GM12878 (cell line): ENCODE measurements around the gene STAT3. TPM values are rescaled to one million over a fixed set of nuclear protein-coding genes. Genes with fewer than 3 reads are reported as not detected.

Experiments
- ATAC-seq: fragments of 200-7000 bp; cut with Tn5 transposase; 3 replicates; pipeline ENCODE4 v1.9.1; 2020; ENCODE audit warnings: mild to moderate bottlenecking, moderate library complexity
- BruUV-seq: library from RNA; stranded (reverse); fragments of 400-500 nt; replicated peaks from 2 replicates; lab custom pipeline; 2021; lab: Mats Ljungman, UMichigan
- CTCF ChIA-PET: fragments of 300-600 bp; sonication (Branson Sonifier 250); formaldehyde crosslinking; extraction: SDS; loops from one replicate; lab custom pipeline; 2021; ENCODE audit warnings: inconsistent platforms; lab: Yijun Ruan, JAX
- POLR2A ChIA-PET: fragments of 350-600 bp; formaldehyde crosslinking; extraction: SDS; loops from one replicate; lab custom pipeline; 2021; ENCODE audit warnings: inconsistent platforms; lab: Charles Lee
- RAD21 ChIA-PET: fragments of 300-600 bp; sonication (Branson Sonifier 250); formaldehyde crosslinking; loops from one replicate; lab custom pipeline; 2023; ENCODE audit warnings: antibody characterized with exemption; ENCODE audit not compliant: unreplicated experiment; lab: Charles Lee
- SMC1A ChIA-PET: fragments of 300-600 bp; sonication (Branson Sonifier 250); formaldehyde crosslinking; loops from one replicate; lab custom pipeline; 2023; ENCODE audit not compliant: unreplicated experiment, uncharacterized antibody; lab: Charles Lee
- DNase-seq: peaks from one replicate; pipeline ENCODE4 v3.0.0-alpha.2; 2011; ENCODE audit warnings: low read depth, low spot score
- FAIRE-seq: peaks from 3 replicates; lab custom pipeline; 2011; peaks lifted over from hg19 to GRCh38; lab: Jason Lieb, UNC
- H2AFZ ChIP-seq: 2 replicates; pipeline ENCODE4 v1.6.0; 2011; ENCODE audit warnings: low read depth, low read length, control low read depth; ENCODE audit not compliant: control insufficient read depth
- H3K27ac ChIP-seq: 2 replicates; pipeline ENCODE4 v1.5.1; 2011; ENCODE audit warnings: control low read depth; ENCODE audit not compliant: control insufficient read depth, insufficient read depth
- H3K27me3 ChIP-seq, 2 experiments: replicated peaks in 1 of 2; 2 replicates each; pipeline versions ENCODE4 v1.6.0 to v1.6.1; 2011; ENCODE audit warnings: low read length in 1 of 2; ENCODE audit not compliant: control insufficient read depth in 2 of 2, insufficient read depth in 2 of 2
- H3K36me3 ChIP-seq, 2 experiments: 2 replicates each; pipeline ENCODE4 v1.5.1; 2011; ENCODE audit warnings: low read length in 1 of 2; ENCODE audit not compliant: control insufficient read depth in 2 of 2, insufficient read depth in 2 of 2
- H3K4me1 ChIP-seq: 2 replicates; pipeline ENCODE4 v1.6.1; 2011; ENCODE audit warnings: mild to moderate bottlenecking, low read length, moderate library complexity, mixed read lengths; ENCODE audit not compliant: control insufficient read depth, insufficient read depth
- H3K4me2 ChIP-seq: 2 replicates; pipeline ENCODE4 v1.6.0; 2011; ENCODE audit warnings: control low read depth; ENCODE audit not compliant: control insufficient read depth, insufficient read depth
- H3K4me3 ChIP-seq: fragments of 200-600 bp; sonication (generic); 2 replicates; pipeline ENCODE4 v1.5.1; 2016
- H3K79me2 ChIP-seq: 2 replicates; pipeline ENCODE4 v1.6.0; 2011; ENCODE audit warnings: low read length; ENCODE audit not compliant: control insufficient read depth, insufficient read depth
- H3K9ac ChIP-seq: 2 replicates; pipeline ENCODE4 v1.8.0; 2011; ENCODE audit warnings: low read length, control low read depth, mixed read lengths; ENCODE audit not compliant: control insufficient read depth, insufficient read depth
- H3K9me3 ChIP-seq: replicated peaks from 3 replicates; pipeline ENCODE4 v1.5.1; 2011; ENCODE audit warnings: mild to moderate bottlenecking, low read length; ENCODE audit not compliant: control insufficient read depth, insufficient read depth
- H4K20me1 ChIP-seq: 2 replicates; pipeline ENCODE4 v1.6.0; 2011; ENCODE audit not compliant: control insufficient read depth, insufficient read depth
- KAT2A ChIP-seq: conservative IDR thresholded peaks from 2 replicates; pipeline ENCODE4 v1.6.1; 2011; ENCODE audit warnings: low read depth, low read length; ENCODE audit not compliant: control insufficient read depth
- PRDM15 ChIP-seq: fragments of 450-650 bp; formaldehyde crosslinking; IDR thresholded peaks from 2 replicates; pipeline ENCODE4 v1.4.0; 2020; ENCODE audit warnings: mild to moderate bottlenecking, moderate library complexity
- SMC3 ChIP-seq: IDR thresholded peaks from 2 replicates; pipeline ENCODE4 v1.6.1; 2011; ENCODE audit warnings: low read length, improper control_type of control experiment, borderline replicate concordance
- SPI1 ChIP-seq: IDR thresholded peaks from 2 replicates; pipeline ENCODE4 v1.6.1; 2011; ENCODE audit warnings: low read depth, mild to moderate bottlenecking, low read length, moderate library complexity, borderline replicate concordance; ENCODE audit not compliant: insufficient read depth
- SREBF2 ChIP-seq: IDR thresholded peaks from 2 replicates; pipeline ENCODE4 v1.6.1; 2012; ENCODE audit warnings: mild to moderate bottlenecking, low read length
- WGBS: methylation state at CpG from one replicate; pipeline ENCODE4 v1.1.6; 2016; ENCODE audit warnings: low lambda C conversion rate; ENCODE audit not compliant: insufficient replicate concordance, insufficient coverage; ENCODE audit errors: missing lambda C conversion rate; 5-methylcytosine and 5-hydroxymethylcytosine counted together
- in situ Hi-C: fragments of 300-500 bp; cut with MboI; formaldehyde crosslinking; loops from 9 replicates; pipeline ENCODE4 v1.14.3; 2018; ENCODE audit warnings: mixed read lengths
- intact Hi-C: fragments of 100-400 bp; cut with micrococcal nuclease; formaldehyde crosslinking; loops from one replicate; pipeline ENCODE4 v1.14.2; 2022; ENCODE audit not compliant: unreplicated experiment
- polyA plus RNA-seq, 11 experiments: library from polyadenylated mRNA; depleted of rRNA in 4 of 11; unstranded in 6 of 11; stranded (reverse) in 5 of 11; fragments of >200 nt; fragmentation: Nextera tagmentation in 4 of 11; fragmentation: Illumina TruSeq in 1 of 11; extraction: Ambion mirVana in 4 of 11; extraction: Trizol in 1 of 11; gene quantifications; 1 replicate in 1 of 11; 2 replicates in 10 of 11; pipeline versions ENCODE4 v1.2.1 to v1.2.3, GENCODE V29; 2011 to 2016; ENCODE audit warnings: inconsistent platforms in 2 of 11, missing spikeins in 2 of 11, low read depth in 1 of 11
- total RNA-seq, 4 experiments: library from RNA; depleted of rRNA in 3 of 4; stranded (reverse); fragments of >200 nt in 3 of 4; fragmentation: Illumina TruSeq in 1 of 4; extraction: Trizol in 1 of 4; gene quantifications; 2 replicates each; pipeline versions ENCODE4 v1.2.1 to v1.2.3, GENCODE V29; 2013 to 2021

Gene STAT3
- total and polyA plus RNA-seq, 10 of the 15 experiments (the other 5 are each of a cell fraction or from before 2014, with no cell fraction given) = 18.4 to 96.4 (median 60.9) TPM

- Histone ChIP-seq H3K9ac (no peak overlapping the region), H3K27me3 (no peaks in the 10 kb centered on the region), H3K27ac (no peak overlapping the region), H3K4me2 (no peak overlapping the region), H4K20me1 (no peaks in the 10 kb centered on the region), H2AFZ (no peak overlapping the region), H3K4me1 (no peaks in the 10 kb centered on the region), H3K79me2 (no peaks in the 10 kb centered on the region), H3K36me3 (no peaks in the 10 kb centered on the region), H3K9me3 (no peaks in the 10 kb centered on the region), H3K4me3 (no peak overlapping the region)
- no peak for ATAC-seq
- WGBS = 79% methylated on average over 6 of the region's 6 CpGs
- POLR2A ChIA-PET = interaction anchor here (0.5 to 1.1 kb wide), 3 partner anchors 20 to 58 kb away, joined by 3 to 5 read pairs (median 5); no protein-coding TSS in a partner anchor
- CTCF ChIA-PET = interaction anchor here (0.9 to 16.2 kb wide), 8 partner anchors 11 to 437 kb away, joined by 3 to 732 read pairs (median 4); partner anchors contain the start of gene STAT3
- in situ Hi-C loops (loop anchor here (5.0 kb wide), 1 partner anchor 78 kb away; no protein-coding TSS in a partner anchor), intact Hi-C loops (loop anchor here (10.0 kb wide), 2 partner anchors 175 to 215 kb away; partner anchors contain the start of genes HCRT and KCNH4)
- RAD21 ChIA-PET = interaction anchor here (0.6 to 11.0 kb wide), 7 partner anchors 9 to 178 kb away, joined by 3 to 373 read pairs (median 6); partner anchors contain the start of genes CAVIN1 and STAT3
- BruUV-seq = no TSS peak
- DNase-seq = no peak
- peak; percentile 41 for FAIRE-seq
- SMC1A ChIA-PET = interaction anchor here (0.9 to 22.3 kb wide), 11 partner anchors 11 to 177 kb away, joined by 3 to 528 read pairs (median 4); partner anchors contain the start of gene STAT3
- TF ChIP-seq KAT2A = no peak
- TF ChIP-seq SPI1 = peak; percentile 46; the same call in 1 of the 2 replicates
These were observed 12.0 kb upstream of the STAT3 start for GRCh38 chr17:42399948-42400843.

GRCh38 chr17:42399121-42399520 lies 10.9 kb upstream of the STAT3 start:
- in situ Hi-C loops = no loop called here
- RAD21 ChIA-PET = interaction anchor here (1.3 to 11.0 kb wide), 5 partner anchors 10 to 177 kb away, joined by 3 to 373 read pairs (median 6); partner anchors contain the start of genes CAVIN1 and STAT3
- TF ChIP-seq SMC3 = no peak
- TF ChIP-seq PRDM15 (CRISPR knock-in tag) = no peak
- no peak for TF ChIP-seq SREBF2

More at GRCh38 chr17:42399121-42399520, 10.9 kb upstream of the STAT3 start:
- no peak overlapping the region for H3K27ac ChIP-seq
- ChIA-PET POLR2A (interaction anchor here (1.1 kb wide), 2 partner anchors 19 to 58 kb away, joined by 4 to 5 read pairs; no protein-coding TSS in a partner anchor), CTCF (interaction anchor here (0.9 to 16.2 kb wide), 14 partner anchors 8 to 436 kb away, joined by 3 to 732 read pairs (median 4); partner anchors contain the start of gene STAT3), SMC1A (interaction anchor here (0.7 to 22.3 kb wide), 12 partner anchors 9 to 176 kb away, joined by 3 to 528 read pairs (median 3); partner anchors contain the start of gene STAT3)
- no peaks in the 10 kb centered on the region for H3K9me3 ChIP-seq
- WGBS = 57% methylated on average over 2 of the region's 2 CpGs
- no peaks in the 10 kb centered on the region for H4K20me1 ChIP-seq
- H3K4me2 ChIP-seq = no peak overlapping the region
- no peak for DNase-seq
- H3K4me3 ChIP-seq = no peak overlapping the region
- BruUV-seq = no TSS peak
- H3K4me1 ChIP-seq = peaks cover under 1% of the 10 kb centered on the region; the same call in 1 of the 2 replicates
- no peaks in the 10 kb centered on the region for H3K79me2 ChIP-seq
- intact Hi-C loops = no loop called here
- no peak for ATAC-seq
- no peak overlapping the region for H3K9ac ChIP-seq
- H2AFZ ChIP-seq = no peak overlapping the region
- no peaks in the 10 kb centered on the region for H3K27me3 ChIP-seq
- FAIRE-seq = no peak
- no peaks in the 10 kb centered on the region for H3K36me3 ChIP-seq
